Raji (cell line): ENCODE results near the gene HNRNPA2B1.

Source experiments
- POLR2A ChIP-seq: IDR thresholded peaks from 2 replicates; pipeline ENCODE4 v1.6.1; 2011; ENCODE audit warnings: low read depth, low read length, control low read depth; ENCODE audit not compliant: insufficient read depth

Gene HNRNPA2B1

GRCh38 chr7:26181474-26182227, 18.9 kb downstream of the HNRNPA2B1 start:
- TF ChIP-seq POLR2A = no peak

GRCh38 chr7:26180792-26181198, 19.8 kb downstream of the HNRNPA2B1 start:
- TF ChIP-seq POLR2A = no peak

DNA sequence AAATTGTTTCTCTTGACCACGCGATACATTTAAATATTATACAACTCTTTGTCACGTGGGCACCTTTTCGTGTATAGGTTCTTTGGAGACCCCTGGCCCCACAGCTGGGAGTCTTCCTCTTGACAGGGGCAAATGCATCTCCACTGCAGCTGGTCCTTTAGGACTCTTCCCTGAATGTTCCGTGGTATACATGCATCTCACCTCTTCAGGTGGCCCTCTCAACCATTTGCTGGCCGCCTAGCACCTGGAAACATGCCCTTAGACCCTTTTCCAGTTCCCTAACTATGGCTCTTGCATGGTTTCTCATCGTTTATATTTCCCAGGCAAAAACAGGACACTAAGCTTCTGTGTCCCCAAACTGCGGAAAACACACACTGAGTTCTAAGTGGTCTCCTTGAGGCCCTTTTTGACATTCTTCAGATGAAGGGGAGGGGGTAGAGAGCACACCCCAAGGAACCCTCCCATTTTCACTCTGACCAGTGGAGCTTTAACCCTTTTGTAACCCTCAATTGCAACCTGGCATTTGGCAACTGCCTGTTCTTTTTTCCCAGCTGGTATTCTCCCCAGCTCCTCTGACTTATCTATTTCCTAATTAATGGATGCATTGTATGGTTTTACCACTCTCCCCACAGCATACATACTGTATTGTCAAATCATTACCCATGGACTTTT, 20.6 kb downstream of the HNRNPA2B1 start:
- TF ChIP-seq POLR2A = no peak

- TF ChIP-seq POLR2A = no peak
Measured at GRCh38 chr7:26179422-26179821, 21.1 kb downstream of the HNRNPA2B1 start.

DNA sequence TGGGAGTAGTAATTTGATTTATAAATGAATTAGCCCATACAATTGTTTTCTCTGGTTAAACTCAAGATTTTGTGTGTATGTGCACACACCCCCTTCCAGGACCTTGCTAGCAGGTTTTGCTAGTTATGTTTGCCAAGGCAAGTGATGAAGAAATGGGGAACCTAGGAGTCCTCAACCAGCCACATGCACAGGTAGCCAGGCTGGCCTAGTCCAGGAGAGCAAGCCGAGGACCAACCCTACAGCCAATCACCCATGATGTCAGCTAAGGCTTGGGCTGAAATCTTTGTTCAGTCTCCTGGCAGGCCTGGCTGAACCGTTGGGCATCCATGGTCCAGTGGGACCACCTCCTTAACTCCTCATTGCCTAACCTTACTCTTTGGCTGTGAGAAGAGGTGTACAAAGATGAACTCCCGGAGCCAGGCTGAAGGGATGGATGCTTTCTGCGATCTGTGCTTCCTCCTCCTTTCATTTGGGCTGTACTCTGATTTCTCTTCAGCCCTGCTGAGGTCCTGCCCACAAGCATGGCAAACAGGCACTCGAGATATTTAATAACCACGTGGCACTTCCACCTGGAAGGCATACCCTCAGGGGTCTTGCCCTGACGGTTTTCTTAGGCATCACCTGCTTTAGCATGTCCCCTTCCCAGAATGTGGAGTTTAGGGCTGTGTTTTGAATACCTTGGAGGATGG, 22.1 kb downstream of the HNRNPA2B1 start:
- TF ChIP-seq POLR2A = no peak

DNA sequence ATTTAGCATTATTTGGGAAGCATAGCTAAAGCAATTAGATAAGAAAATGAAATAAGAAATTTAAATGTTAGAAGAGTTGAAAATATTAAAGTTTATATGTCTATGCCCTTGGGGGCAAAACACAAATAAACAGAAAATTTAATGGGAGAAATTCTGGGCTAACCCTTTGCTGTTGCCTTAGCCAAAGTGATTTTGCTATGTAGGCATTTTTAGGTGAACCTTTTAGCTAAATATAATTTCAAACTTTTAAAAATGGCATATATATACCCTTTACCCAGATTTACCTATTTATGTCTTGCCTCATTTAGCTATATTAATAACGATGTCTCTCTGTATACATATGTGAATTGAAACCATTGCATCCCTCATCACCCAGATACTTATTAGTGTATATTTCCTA, 28.5 kb downstream of the HNRNPA2B1 start:
- TF ChIP-seq POLR2A = no peak

GRCh38 chr7:26171601-26172000, 28.9 kb downstream of the HNRNPA2B1 start:
- TF ChIP-seq POLR2A = no peak

- TF ChIP-seq POLR2A = no peak
Measured at GRCh38 chr7:26170663-26171062, 29.9 kb downstream of the HNRNPA2B1 start.

DNA sequence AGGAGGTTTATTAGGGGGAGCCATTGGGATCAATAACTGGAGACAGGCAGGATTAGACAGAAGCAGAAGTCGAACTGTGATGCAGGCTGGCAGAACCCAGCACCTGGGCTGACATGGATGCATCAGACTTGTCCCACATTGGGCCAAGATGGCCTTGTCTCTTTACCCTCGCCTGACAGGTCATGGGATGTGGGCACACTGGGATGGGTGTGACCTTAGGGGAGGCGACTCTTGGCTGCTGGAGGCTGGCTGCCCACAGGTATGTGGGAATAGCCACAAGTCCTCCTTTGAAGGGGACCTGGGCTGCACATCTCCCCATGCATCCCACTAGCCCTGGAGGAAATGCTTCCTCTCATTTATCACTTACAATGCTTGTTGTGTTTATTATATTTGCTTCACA, 31.3 kb downstream of the HNRNPA2B1 start:
- no peak for TF ChIP-seq POLR2A

DNA sequence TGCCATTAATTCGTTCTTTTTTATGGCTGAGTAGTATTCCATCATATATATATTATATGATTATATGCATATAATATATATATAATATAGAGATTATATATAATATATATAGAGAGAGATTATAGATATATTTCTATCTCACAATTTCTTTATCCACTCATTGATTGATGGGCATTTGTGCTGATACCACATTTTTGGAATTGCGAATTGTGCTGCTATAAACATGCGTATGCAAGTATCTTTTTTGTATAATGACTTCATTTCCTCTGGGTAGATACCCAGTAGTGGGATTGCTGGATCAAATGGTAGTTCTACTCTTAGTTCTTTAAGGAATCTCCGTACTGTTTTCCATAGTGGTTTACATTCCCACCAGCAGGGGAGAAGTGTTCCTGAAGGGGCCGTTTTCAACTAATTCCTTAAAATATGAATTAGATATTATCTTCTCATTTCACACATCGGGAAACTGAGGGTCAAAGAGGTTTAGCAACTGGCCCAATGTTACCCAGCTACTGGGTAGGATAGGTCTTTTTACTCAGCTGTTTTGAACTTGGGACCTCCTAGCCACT, 32.0 kb downstream of the HNRNPA2B1 start:
- no peak for TF ChIP-seq POLR2A

DNA sequence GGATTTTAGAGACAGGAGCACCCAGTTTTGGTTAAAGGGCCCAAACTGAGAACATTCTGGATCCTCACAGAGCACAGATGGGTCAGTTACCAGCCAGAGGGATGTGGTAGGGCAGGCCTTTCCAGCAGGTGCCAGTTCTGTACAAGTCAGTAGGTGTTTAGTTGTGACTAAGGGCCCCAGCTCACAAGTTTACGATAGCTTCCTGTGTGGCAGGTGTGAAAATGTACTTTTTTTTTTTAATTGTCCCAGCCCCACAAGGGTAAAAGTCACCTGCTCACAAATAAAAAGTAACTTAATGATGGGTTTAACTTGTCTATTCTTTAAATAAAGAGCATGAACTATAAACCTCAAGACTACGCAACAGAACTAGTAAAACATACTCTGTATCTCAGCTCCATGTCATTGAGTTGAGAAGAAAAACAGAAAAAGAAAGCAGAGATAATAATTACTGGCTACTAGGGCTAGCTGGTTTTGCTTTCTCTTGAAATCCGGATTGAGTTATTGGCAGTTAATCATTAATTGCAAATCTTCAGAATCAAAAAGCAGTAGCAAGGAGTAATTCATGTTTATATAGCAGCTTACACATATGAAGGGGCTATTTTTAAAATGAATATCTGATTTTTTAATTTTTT, 33.1 kb downstream of the HNRNPA2B1 start:
- no peak for TF ChIP-seq POLR2A

DNA sequence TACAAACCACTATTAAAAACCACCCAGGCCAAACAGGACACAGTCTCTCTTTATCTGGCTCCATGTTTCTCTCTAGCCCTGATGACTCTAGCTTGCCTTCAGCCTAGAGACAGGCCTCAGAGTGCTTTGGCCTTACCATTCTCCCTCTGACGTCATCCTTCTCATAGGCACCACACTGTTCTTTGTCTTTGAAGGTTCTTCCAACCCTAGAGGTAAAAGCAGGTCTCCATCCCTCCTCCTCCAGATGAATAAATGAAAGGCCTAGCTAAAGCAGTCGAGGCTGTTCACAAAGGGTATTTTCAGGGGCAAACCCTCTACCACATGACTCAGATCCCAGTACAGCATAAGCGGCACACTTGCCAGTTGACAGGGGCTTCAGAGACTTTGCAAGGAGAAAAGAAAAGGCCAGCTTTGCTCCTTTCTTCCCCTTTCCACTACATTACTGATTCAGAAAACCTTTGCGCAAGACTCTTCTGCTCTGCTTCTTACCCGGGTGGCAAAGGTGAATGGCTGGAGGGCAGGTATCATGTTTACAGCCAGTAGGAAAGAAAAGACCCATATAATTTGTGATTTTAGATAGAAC, 33.8 kb downstream of the HNRNPA2B1 start:
- no peak for TF ChIP-seq POLR2A

- TF ChIP-seq POLR2A = no peak
Measured at GRCh38 chr7:26165950-26166683, 34.4 kb downstream of the HNRNPA2B1 start.

DNA sequence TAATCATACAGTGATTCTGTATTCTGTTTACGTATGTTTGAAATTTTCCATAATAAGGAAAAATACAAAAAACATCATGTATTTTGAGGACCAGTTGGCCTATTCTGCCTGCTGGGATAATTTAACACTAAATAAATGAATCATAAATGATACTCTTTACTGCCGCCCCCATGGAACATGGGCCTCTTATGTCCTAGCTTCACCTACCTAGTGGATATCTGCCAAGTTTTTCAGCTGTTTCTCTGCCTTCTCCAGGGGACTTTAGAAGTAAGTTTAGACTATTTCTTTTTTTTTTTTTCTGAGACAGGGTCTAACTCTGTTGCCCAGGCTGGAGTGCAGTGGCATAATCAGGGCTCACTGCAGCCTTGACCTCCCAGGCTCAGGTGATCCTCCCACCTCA, 38.1 kb downstream of the HNRNPA2B1 start:
- no peak for TF ChIP-seq POLR2A

- no peak for TF ChIP-seq POLR2A
Measured at GRCh38 chr7:26160896-26161295, 39.6 kb downstream of the HNRNPA2B1 start.

DNA sequence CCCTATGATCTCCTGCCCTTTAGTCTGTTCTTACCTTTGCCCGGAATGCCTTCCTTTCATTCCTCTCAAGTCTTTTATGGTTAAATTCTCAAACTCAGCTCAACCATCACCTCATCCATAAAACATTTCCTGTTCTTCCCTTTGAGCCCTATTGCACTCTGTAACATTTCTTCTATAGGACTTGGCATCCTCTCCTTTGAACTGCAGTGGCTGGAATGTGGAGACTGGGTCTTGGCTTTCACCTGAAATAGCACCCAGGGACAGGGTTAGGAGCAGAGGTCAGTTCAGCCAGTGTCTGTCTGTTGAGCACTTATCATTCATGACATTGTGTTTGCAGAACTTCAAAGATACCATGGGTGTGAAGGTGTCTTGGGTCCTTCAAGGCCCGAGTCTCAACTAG, 41.3 kb downstream of the HNRNPA2B1 start:
- no peak for TF ChIP-seq POLR2A
